Mesenchymal stem cell (in vitro differentiated cells and primary cell): ENCODE measurements around the gene MAP3K20.

ENCODE experiments used
- DNase-seq: peaks from one replicate; pipeline ENCODE4 v3.0.0-alpha.2; 2013
- H2AFZ ChIP-seq: one replicate; pipeline ENCODE4 v1.6.1; 2013; ENCODE audit warnings: low read depth, mild to moderate bottlenecking, control low read depth, inconsistent platforms, low read length, moderate library complexity
- H2AK5ac ChIP-seq: 2 replicates; pipeline ENCODE4 v1.6.1; 2013; ENCODE audit warnings: low read length, moderate library complexity, mild to moderate bottlenecking, inconsistent platforms; ENCODE audit not compliant: severe bottlenecking
- H2BK120ac ChIP-seq: one replicate; pipeline ENCODE4 v1.6.1; 2013; ENCODE audit warnings: low read depth, mild to moderate bottlenecking, inconsistent platforms, low read length, moderate library complexity
- H2BK12ac ChIP-seq, 2 experiments: one replicate each; pipeline ENCODE4 v1.6.1; 2013; ENCODE audit warnings: inconsistent platforms in 2 of 2, low read length in 2 of 2, mild to moderate bottlenecking in 2 of 2, moderate library complexity in 2 of 2, control low read depth in 1 of 2
- H2BK15ac ChIP-seq: one replicate; pipeline ENCODE4 v1.6.1; 2013; ENCODE audit warnings: mild to moderate bottlenecking, low read depth, inconsistent platforms; ENCODE audit not compliant: poor library complexity, severe bottlenecking
- H2BK5ac ChIP-seq: 2 replicates; pipeline ENCODE4 v1.6.1; 2013; ENCODE audit warnings: low read depth, mild to moderate bottlenecking, low read length, control low read depth, inconsistent platforms; ENCODE audit not compliant: poor library complexity, severe bottlenecking
- H3K14ac ChIP-seq, 2 experiments: one replicate each; pipeline ENCODE4 v1.6.1; 2013; ENCODE audit warnings: inconsistent platforms in 2 of 2, low read length in 2 of 2, control low read depth in 1 of 2, mild to moderate bottlenecking in 1 of 2, moderate library complexity in 1 of 2
- H3K18ac ChIP-seq, 2 experiments: one replicate each; pipeline ENCODE4 v1.6.1; 2013; ENCODE audit warnings: inconsistent platforms in 2 of 2, low read length in 2 of 2, control low read depth in 1 of 2, low read depth in 1 of 2, mild to moderate bottlenecking in 1 of 2
- H3K23ac ChIP-seq, 2 experiments: one replicate each; pipeline ENCODE4 v1.6.1; 2013; ENCODE audit warnings: inconsistent platforms in 2 of 2, low read length in 2 of 2, mild to moderate bottlenecking in 2 of 2, moderate library complexity in 2 of 2, control low read depth in 1 of 2
- H3K27ac ChIP-seq: 2 replicates; pipeline ENCODE4 v1.5.1; 2013; ENCODE audit warnings: mild to moderate bottlenecking, moderate library complexity, low read length, control low read depth, inconsistent platforms; ENCODE audit not compliant: poor library complexity, severe bottlenecking
- H3K27me3 ChIP-seq, 2 experiments: 2 replicates each; pipeline versions ENCODE4 v1.6.1 to v1.7.0; 2013; ENCODE audit warnings: low read length in 2 of 2, mild to moderate bottlenecking in 2 of 2, moderate library complexity in 2 of 2, control low read depth in 1 of 2, inconsistent platforms in 1 of 2; ENCODE audit not compliant: control insufficient read depth in 1 of 2, insufficient read depth in 1 of 2
- H3K36me3 ChIP-seq, 2 experiments: 2 replicates each; pipeline versions ENCODE4 v1.6.1 to v1.7.0; 2013; ENCODE audit warnings: low read length in 2 of 2, control low read depth in 1 of 2, inconsistent platforms in 1 of 2, low read depth in 1 of 2, mild to moderate bottlenecking in 1 of 2; ENCODE audit not compliant: insufficient read depth in 2 of 2, control insufficient read depth in 1 of 2
- H3K4ac ChIP-seq, 2 experiments: one replicate each; pipeline ENCODE4 v1.6.1; 2013; ENCODE audit warnings: inconsistent platforms in 2 of 2, low read length in 2 of 2, mild to moderate bottlenecking in 2 of 2, moderate library complexity in 2 of 2, control low read depth in 1 of 2, low read depth in 1 of 2
- H3K4me1 ChIP-seq: 2 replicates; pipeline ENCODE4 v1.6.1; 2013; ENCODE audit warnings: low read depth, low read length, control low read depth; ENCODE audit not compliant: control insufficient read depth, insufficient read depth
- H3K4me2 ChIP-seq: 2 replicates; pipeline ENCODE4 v1.6.1; 2013; ENCODE audit warnings: low read length, mild to moderate bottlenecking, inconsistent platforms; ENCODE audit not compliant: poor library complexity, severe bottlenecking
- H3K4me3 ChIP-seq, 2 experiments: 2 replicates each; pipeline versions ENCODE4 v1.5.1 to v1.7.0; 2013; ENCODE audit warnings: low read length in 2 of 2, mild to moderate bottlenecking in 2 of 2, control low read depth in 1 of 2, low read depth in 1 of 2; ENCODE audit not compliant: insufficient read depth in 1 of 2
- H3K79me1 ChIP-seq: replicated peaks from 2 replicates; pipeline ENCODE4 v1.6.1; 2013; ENCODE audit warnings: mild to moderate bottlenecking, control low read depth, low read length, inconsistent platforms; ENCODE audit not compliant: poor library complexity, severe bottlenecking
- H3K9ac ChIP-seq: 2 replicates; pipeline ENCODE4 v1.7.0; 2013; ENCODE audit warnings: mild to moderate bottlenecking, low read length, moderate library complexity
- H3K9me3 ChIP-seq: 2 replicates; pipeline ENCODE4 v1.7.0; 2013; ENCODE audit warnings: mild to moderate bottlenecking, low read length; ENCODE audit not compliant: control insufficient read depth
- H4K8ac ChIP-seq: one replicate; pipeline ENCODE4 v1.6.1; 2013; ENCODE audit warnings: inconsistent platforms, mild to moderate bottlenecking, low read length, moderate library complexity
- H4K91ac ChIP-seq: one replicate; pipeline ENCODE4 v1.6.1; 2013; ENCODE audit warnings: mild to moderate bottlenecking, low read length, inconsistent platforms
- WGBS: methylation state at CpG from one replicate; pipeline ENCODE4 v1.1.7; 2013; ENCODE audit warnings: mixed read lengths; 5-methylcytosine and 5-hydroxymethylcytosine counted together

MAP3K20 gene

GRCh38 chr2:173159791-173160463 lies 84.3 kb downstream of the MAP3K20 start:
- 0% methylated on average over 1 of the region's 1 CpG for WGBS
- no peak overlapping the region for H3K23ac ChIP-seq
- H3K14ac ChIP-seq: no peak overlapping the region
- peaks cover 4 to 9% of the 10 kb centered on the region in 2 experiments for H3K36me3 ChIP-seq
- no peak overlapping the region for H2AK5ac ChIP-seq
- H2BK12ac ChIP-seq: no peak overlapping the region
- H4K8ac ChIP-seq: no peak overlapping the region
- no peak overlapping the region for H2BK5ac ChIP-seq
- H3K4me2 ChIP-seq: no peak overlapping the region
- H3K9ac ChIP-seq: peak overlapping the region; percentile 84
- H3K4me1 ChIP-seq: peaks cover 1% of the 10 kb centered on the region
- H3K27ac ChIP-seq: no peak overlapping the region
- peaks cover 20% of the 10 kb centered on the region for H3K79me1 ChIP-seq
- peak overlapping the region; percentile 38 for H2BK120ac ChIP-seq
- H2AFZ ChIP-seq: no peak overlapping the region
- peak overlapping the region in 1 of 2 experiments; percentile 67 for H3K4me3 ChIP-seq
- H3K4ac ChIP-seq: no peak overlapping the region
- H4K91ac ChIP-seq: no peak overlapping the region
- DNase-seq: peak; percentile 99
- no peak overlapping the region for H2BK15ac ChIP-seq
- peaks cover 12% of the 10 kb centered on the region for H3K9me3 ChIP-seq
- no peaks in the 10 kb centered on the region for H3K27me3 ChIP-seq
- peak overlapping the region in 1 of 2 experiments; percentile 72 for H3K18ac ChIP-seq

- H4K91ac ChIP-seq: peak overlapping the region; percentile 47
- peaks cover 3% of the 10 kb centered on the region for H3K4me1 ChIP-seq
- peak overlapping the region; percentile 85 to 97 for H2BK12ac ChIP-seq
- H3K9me3 ChIP-seq: peaks cover 12% of the 10 kb centered on the region
- 98% methylated on average over 3 of the region's 4 CpGs for WGBS
- no peak overlapping the region for H3K23ac ChIP-seq
- no peak overlapping the region for H3K14ac ChIP-seq
- H3K79me1 ChIP-seq: peaks cover 20% of the 10 kb centered on the region
- no peak for DNase-seq
- peaks cover 4 to 9% of the 10 kb centered on the region in 2 experiments for H3K36me3 ChIP-seq
- no peak overlapping the region for H2BK15ac ChIP-seq
- H2BK120ac ChIP-seq: peak overlapping the region; percentile 42
- H2AK5ac ChIP-seq: no peak overlapping the region
- no peak overlapping the region for H3K4me2 ChIP-seq
- no peak overlapping the region for H2BK5ac ChIP-seq
- no peak overlapping the region for H4K8ac ChIP-seq
- peak overlapping the region; percentile 44 to 64 for H3K18ac ChIP-seq
- no peak overlapping the region for H2AFZ ChIP-seq
- H3K4me3 ChIP-seq: peak overlapping the region in 1 of 2 experiments; percentile 67
- H3K27ac ChIP-seq: no peak overlapping the region
- H3K4ac ChIP-seq: peak overlapping the region; percentile 73 to 89
- H3K9ac ChIP-seq: peak overlapping the region; percentile 84
- H3K27me3 ChIP-seq: no peaks in the 10 kb centered on the region
These were observed 85.0 kb downstream of the MAP3K20 start for GRCh38 chr2:173160618-173161017.

GRCh38 chr2:173161040-173161439 lies 85.4 kb downstream of the MAP3K20 start:
- Histone ChIP-seq H2BK12ac (peak overlapping the region in 1 of 2 experiments; percentile 40), H3K36me3 (peaks cover 4 to 9% of the 10 kb centered on the region in 2 experiments), H3K79me1 (peaks cover 20% of the 10 kb centered on the region), H3K4me1 (peaks cover 3% of the 10 kb centered on the region), H3K27ac (no peak overlapping the region), H3K4ac (peak overlapping the region in 1 of 2 experiments; percentile 73), H3K9ac (peak overlapping the region; percentile 84), H3K14ac (no peak overlapping the region), H3K23ac (no peak overlapping the region), H2AFZ (no peak overlapping the region), H3K18ac (no peak overlapping the region), H2BK15ac (no peak overlapping the region), H4K91ac (no peak overlapping the region), H2AK5ac (no peak overlapping the region), H3K4me3 (peak overlapping the region in 1 of 2 experiments; percentile 67), H2BK5ac (no peak overlapping the region), H3K27me3 (no peaks in the 10 kb centered on the region), H2BK120ac (no peak overlapping the region), H3K4me2 (no peak overlapping the region), H3K9me3 (peaks cover 12% of the 10 kb centered on the region), H4K8ac (no peak overlapping the region)
- WGBS: 91% methylated on average over 4 of the region's 4 CpGs
- DNase-seq: no peak

- peak overlapping the region in 1 of 2 experiments; percentile 67 for H3K4me3 ChIP-seq
- 94% methylated on average over 6 of the region's 6 CpGs for WGBS
- H3K4ac ChIP-seq: no peak overlapping the region
These were observed 85.9 kb downstream of the MAP3K20 start for GRCh38 chr2:173161507-173161906.

More at GRCh38 chr2:173161507-173161906, 85.9 kb downstream of the MAP3K20 start:
- H2BK15ac ChIP-seq: no peak overlapping the region
- H3K36me3 ChIP-seq: peaks cover 1 to 8% of the 10 kb centered on the region in 2 experiments
- H2BK120ac ChIP-seq: no peak overlapping the region
- no peak overlapping the region for H3K4me2 ChIP-seq
- H3K4me1 ChIP-seq: peaks cover 3% of the 10 kb centered on the region
- H2BK12ac ChIP-seq: no peak overlapping the region
- no peak overlapping the region for H4K8ac ChIP-seq
- no peak overlapping the region for H2BK5ac ChIP-seq
- H3K79me1 ChIP-seq: peaks cover 16% of the 10 kb centered on the region
- peak overlapping the region; percentile 84 for H3K9ac ChIP-seq
- DNase-seq: no peak
- no peaks in the 10 kb centered on the region for H3K27me3 ChIP-seq
- H2AK5ac ChIP-seq: no peak overlapping the region
- H4K91ac ChIP-seq: no peak overlapping the region
- no peak overlapping the region for H2AFZ ChIP-seq
- H3K18ac ChIP-seq: no peak overlapping the region
- no peak overlapping the region for H3K23ac ChIP-seq
- H3K9me3 ChIP-seq: peaks cover 7% of the 10 kb centered on the region
- no peak overlapping the region for H3K14ac ChIP-seq
- H3K27ac ChIP-seq: no peak overlapping the region
